Nephron (organoid): ENCODE measurements around the gene SLC39A9.

ENCODE experiments used
- H3K27ac Mint-ChIP-seq, 3 experiments: 2 replicates each; pipeline ENCODE4 v1.8.0; 2020; ENCODE audit warnings: mixed read lengths in 3 of 3, mild to moderate bottlenecking in 2 of 3, moderate library complexity in 1 of 3
- H3K27me3 Mint-ChIP-seq: 2 replicates; pipeline ENCODE4 v1.8.0; 2021; ENCODE audit warnings: low read depth, mild to moderate bottlenecking, moderate library complexity, mixed read lengths
- H3K36me3 Mint-ChIP-seq: 2 replicates; pipeline ENCODE4 v1.8.0; 2020; ENCODE audit warnings: low read depth, mixed read lengths
- H3K4me1 Mint-ChIP-seq: 2 replicates; pipeline ENCODE4 v1.8.0; 2020; ENCODE audit warnings: mixed read lengths
- H3K4me3 Mint-ChIP-seq, 3 experiments: 2 replicates each; pipeline ENCODE4 v1.8.0; 2020; ENCODE audit warnings: mild to moderate bottlenecking in 3 of 3, mixed read lengths in 3 of 3, moderate library complexity in 2 of 3
- H3K9me3 Mint-ChIP-seq: 2 replicates; pipeline ENCODE4 v1.8.0; 2020; ENCODE audit warnings: mixed read lengths
- CTCF ChIP-seq, 3 experiments: fragments of 200-600 bp; sonication (generic); IDR thresholded peaks; one replicate each; pipeline ENCODE4 v1.5.0; 2021; ENCODE audit warnings: antibody characterized with exemption in 3 of 3; ENCODE audit not compliant: unreplicated experiment in 3 of 3

Gene SLC39A9

DNA sequence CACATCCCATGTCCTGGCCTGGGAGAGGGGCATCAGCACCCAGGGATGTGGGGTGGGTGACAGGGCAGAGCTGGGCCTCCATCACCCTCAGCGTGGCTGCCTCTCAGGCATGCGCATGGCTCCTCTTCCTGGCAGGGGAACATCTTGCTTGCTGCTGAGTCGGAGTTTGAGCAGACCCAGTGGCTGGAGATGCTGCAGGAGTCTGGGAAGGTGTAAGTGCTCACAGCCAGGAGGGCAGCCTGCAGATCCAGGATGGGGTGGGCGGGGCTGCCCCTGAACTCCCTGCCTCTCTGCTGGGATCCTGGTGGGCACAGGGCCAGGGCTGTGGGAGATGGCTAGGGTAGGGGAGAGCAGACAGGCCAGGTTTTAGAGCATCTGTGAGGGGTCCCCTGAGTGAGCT, 102.2 kb downstream of the SLC39A9 start:
- H3K4me3 Mint-ChIP-seq = no peak overlapping the region
- H3K9me3 Mint-ChIP-seq = no peaks in the 10 kb centered on the region
- peak overlapping the region in 1 of 3 experiments; percentile 83 for H3K27ac Mint-ChIP-seq
- H3K4me1 Mint-ChIP-seq = peaks cover 56% of the 10 kb centered on the region
- H3K27me3 Mint-ChIP-seq = peaks cover 24% of the 10 kb centered on the region
- no peak for TF ChIP-seq CTCF (IDR thresholded peaks at IDR 0.05; ENCODE audit: unreplicated experiment in 3 of 3)
- no peaks in the 10 kb centered on the region for H3K36me3 Mint-ChIP-seq

- H3K4me3 Mint-ChIP-seq = peak overlapping the region in 1 of 3 experiments; percentile 44
- H3K4me1 Mint-ChIP-seq = peaks cover 53% of the 10 kb centered on the region
- H3K36me3 Mint-ChIP-seq = no peaks in the 10 kb centered on the region
- H3K27ac Mint-ChIP-seq = peak overlapping the region in 2 of 3 experiments; percentile 58 to 83
- peaks cover 28% of the 10 kb centered on the region for H3K27me3 Mint-ChIP-seq
- TF ChIP-seq CTCF (IDR thresholded peaks at IDR 0.05; ENCODE audit: unreplicated experiment in 3 of 3) = no peak
- H3K9me3 Mint-ChIP-seq = no peaks in the 10 kb centered on the region
These were observed 102.9 kb downstream of the SLC39A9 start for GRCh38 chr14:69501423-69501838.

GRCh38 chr14:69504775-69505174, 106.3 kb downstream of the SLC39A9 start:
- Mint-ChIP-seq H3K27me3 (peaks cover 34% of the 10 kb centered on the region), H3K27ac (peak overlapping the region in 1 of 3 experiments; percentile 66), H3K4me3 (no peak overlapping the region), H3K9me3 (no peaks in the 10 kb centered on the region), H3K4me1 (peaks cover 38% of the 10 kb centered on the region), H3K36me3 (no peaks in the 10 kb centered on the region)
- no peak for TF ChIP-seq CTCF (IDR thresholded peaks at IDR 0.05; ENCODE audit: unreplicated experiment in 3 of 3)

DNA sequence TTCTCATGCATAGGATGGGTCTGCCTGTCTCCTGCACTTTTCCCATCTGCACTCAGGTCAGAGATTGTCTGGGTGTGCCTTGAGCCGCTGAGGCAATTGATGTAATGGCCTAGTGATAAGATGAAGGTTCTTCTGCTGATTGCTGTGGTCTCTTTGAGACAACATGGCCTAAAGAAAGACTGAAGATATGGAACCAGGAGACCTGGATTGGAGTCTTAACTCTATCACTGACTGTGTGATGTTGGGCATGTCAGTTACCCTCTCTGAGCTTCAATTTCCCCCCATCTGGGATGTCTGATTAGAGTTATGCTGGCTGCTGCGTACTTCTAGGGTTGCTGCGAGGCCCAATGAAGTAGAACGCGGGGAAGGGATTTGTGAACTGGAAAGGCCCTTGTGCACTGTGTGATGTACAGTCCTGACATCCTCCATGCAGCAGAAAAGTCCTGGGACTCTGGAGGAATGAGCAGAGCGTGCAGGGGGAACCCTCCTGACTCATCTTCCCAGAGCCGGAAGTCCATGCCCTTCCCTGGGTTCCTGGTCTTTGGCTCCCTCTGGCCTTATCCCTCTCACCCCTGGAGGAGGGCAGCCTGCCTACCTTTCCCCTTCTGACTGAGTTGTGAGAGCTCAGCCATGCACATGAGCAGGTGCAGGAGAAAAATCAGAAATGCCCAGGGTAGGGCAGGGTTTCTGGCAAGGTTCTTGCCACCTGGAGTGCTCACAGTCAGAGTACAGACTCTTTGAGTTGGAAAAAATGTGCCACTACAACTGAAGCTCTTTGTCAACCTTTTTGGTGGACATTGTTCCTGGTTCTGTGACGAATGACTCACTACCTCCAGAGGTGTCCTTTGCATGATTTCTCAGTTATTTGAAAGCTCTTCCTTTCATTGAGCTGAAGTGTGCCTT, 107.1 kb downstream of the SLC39A9 start:
- H3K9me3 Mint-ChIP-seq = no peaks in the 10 kb centered on the region
- no peaks in the 10 kb centered on the region for H3K36me3 Mint-ChIP-seq
- peaks cover 36% of the 10 kb centered on the region for H3K4me1 Mint-ChIP-seq
- no peak overlapping the region for H3K4me3 Mint-ChIP-seq
- H3K27me3 Mint-ChIP-seq = peaks cover 34% of the 10 kb centered on the region
- TF ChIP-seq CTCF (IDR thresholded peaks at IDR 0.05; ENCODE audit: unreplicated experiment in 3 of 3) = no peak
- H3K27ac Mint-ChIP-seq = no peak overlapping the region

GRCh38 chr14:69506241-69506595, 107.7 kb downstream of the SLC39A9 start:
- Mint-ChIP-seq H3K27me3 (peaks cover 34% of the 10 kb centered on the region), H3K36me3 (no peaks in the 10 kb centered on the region), H3K9me3 (no peaks in the 10 kb centered on the region), H3K4me3 (no peak overlapping the region), H3K27ac (no peak overlapping the region), H3K4me1 (peaks cover 30% of the 10 kb centered on the region)
- TF ChIP-seq CTCF (IDR thresholded peaks at IDR 0.05; ENCODE audit: unreplicated experiment in 3 of 3) = no peak
